GM12878 (cell line): ENCODE measurements around the gene ALDH1A1. TPM values are rescaled to one million over a fixed set of nuclear protein-coding genes. Genes with fewer than 3 reads are reported as not detected.

Experiments
- ATAC-seq: fragments of 200-7000 bp; cut with Tn5 transposase; 3 replicates; pipeline ENCODE4 v1.9.1; 2020; ENCODE audit warnings: mild to moderate bottlenecking, moderate library complexity
- BruUV-seq: library from RNA; stranded (reverse); fragments of 400-500 nt; replicated peaks from 2 replicates; lab custom pipeline; 2021; lab: Mats Ljungman, UMichigan
- CTCF ChIA-PET: fragments of 300-600 bp; sonication (Branson Sonifier 250); formaldehyde crosslinking; extraction: SDS; loops from one replicate; lab custom pipeline; 2021; ENCODE audit warnings: inconsistent platforms; lab: Yijun Ruan, JAX
- POLR2A ChIA-PET: fragments of 350-600 bp; formaldehyde crosslinking; extraction: SDS; loops from one replicate; lab custom pipeline; 2021; ENCODE audit warnings: inconsistent platforms; lab: Charles Lee
- RAD21 ChIA-PET: fragments of 300-600 bp; sonication (Branson Sonifier 250); formaldehyde crosslinking; loops from one replicate; lab custom pipeline; 2023; ENCODE audit warnings: antibody characterized with exemption; ENCODE audit not compliant: unreplicated experiment; lab: Charles Lee
- SMC1A ChIA-PET: fragments of 300-600 bp; sonication (Branson Sonifier 250); formaldehyde crosslinking; loops from one replicate; lab custom pipeline; 2023; ENCODE audit not compliant: unreplicated experiment, uncharacterized antibody; lab: Charles Lee
- DNase-seq: peaks from one replicate; pipeline ENCODE4 v3.0.0-alpha.2; 2011; ENCODE audit warnings: low read depth, low spot score
- FAIRE-seq: peaks from 3 replicates; lab custom pipeline; 2011; peaks lifted over from hg19 to GRCh38; lab: Jason Lieb, UNC
- H2AFZ ChIP-seq: 2 replicates; pipeline ENCODE4 v1.6.0; 2011; ENCODE audit warnings: low read depth, low read length, control low read depth; ENCODE audit not compliant: control insufficient read depth
- H3K27ac ChIP-seq: 2 replicates; pipeline ENCODE4 v1.5.1; 2011; ENCODE audit warnings: control low read depth; ENCODE audit not compliant: control insufficient read depth, insufficient read depth
- H3K27me3 ChIP-seq, 2 experiments: replicated peaks in 1 of 2; 2 replicates each; pipeline versions ENCODE4 v1.6.0 to v1.6.1; 2011; ENCODE audit warnings: low read length in 1 of 2; ENCODE audit not compliant: control insufficient read depth in 2 of 2, insufficient read depth in 2 of 2
- H3K36me3 ChIP-seq, 2 experiments: 2 replicates each; pipeline ENCODE4 v1.5.1; 2011; ENCODE audit warnings: low read length in 1 of 2; ENCODE audit not compliant: control insufficient read depth in 2 of 2, insufficient read depth in 2 of 2
- H3K4me1 ChIP-seq: 2 replicates; pipeline ENCODE4 v1.6.1; 2011; ENCODE audit warnings: mild to moderate bottlenecking, low read length, moderate library complexity, mixed read lengths; ENCODE audit not compliant: control insufficient read depth, insufficient read depth
- H3K4me2 ChIP-seq: 2 replicates; pipeline ENCODE4 v1.6.0; 2011; ENCODE audit warnings: control low read depth; ENCODE audit not compliant: control insufficient read depth, insufficient read depth
- H3K4me3 ChIP-seq: fragments of 200-600 bp; sonication (generic); 2 replicates; pipeline ENCODE4 v1.5.1; 2016
- H3K79me2 ChIP-seq: 2 replicates; pipeline ENCODE4 v1.6.0; 2011; ENCODE audit warnings: low read length; ENCODE audit not compliant: control insufficient read depth, insufficient read depth
- H3K9ac ChIP-seq: 2 replicates; pipeline ENCODE4 v1.8.0; 2011; ENCODE audit warnings: low read length, control low read depth, mixed read lengths; ENCODE audit not compliant: control insufficient read depth, insufficient read depth
- H3K9me3 ChIP-seq: replicated peaks from 3 replicates; pipeline ENCODE4 v1.5.1; 2011; ENCODE audit warnings: mild to moderate bottlenecking, low read length; ENCODE audit not compliant: control insufficient read depth, insufficient read depth
- H4K20me1 ChIP-seq: 2 replicates; pipeline ENCODE4 v1.6.0; 2011; ENCODE audit not compliant: control insufficient read depth, insufficient read depth
- CREB1 ChIP-seq: IDR thresholded peaks from 2 replicates; pipeline ENCODE4 v1.6.1; 2012; ENCODE audit warnings: low read depth, mild to moderate bottlenecking, inconsistent platforms
- KLF5 ChIP-seq: fragments of 450-650 bp; IDR thresholded peaks from 2 replicates; pipeline ENCODE4 v1.6.1; 2014; ENCODE audit warnings: mild to moderate bottlenecking; ENCODE audit not compliant: partially characterized antibody
- LARP7 ChIP-seq: fragments of 450-650 bp; IDR thresholded peaks from 2 replicates; pipeline ENCODE4 v1.6.1; 2017; ENCODE audit warnings: mild to moderate bottlenecking
- NFYA ChIP-seq: IDR thresholded peaks from 2 replicates; pipeline ENCODE4 v1.6.1; 2011; ENCODE audit warnings: low read depth, mild to moderate bottlenecking, low read length, improper control_type of control experiment, borderline replicate concordance
- RAD21 ChIP-seq: IDR thresholded peaks from 2 replicates; pipeline ENCODE4 v1.6.1; 2011; ENCODE audit warnings: mild to moderate bottlenecking, low read depth, low read length, moderate library complexity; ENCODE audit not compliant: insufficient read depth
- RCOR1 ChIP-seq: conservative IDR thresholded peaks from 2 replicates; pipeline ENCODE4 v1.6.1; 2012; ENCODE audit warnings: low read depth, low read length, improper control_type of control experiment
- SPI1 ChIP-seq: IDR thresholded peaks from 2 replicates; pipeline ENCODE4 v1.6.1; 2011; ENCODE audit warnings: low read depth, mild to moderate bottlenecking, low read length, moderate library complexity, borderline replicate concordance; ENCODE audit not compliant: insufficient read depth
- SREBF2 ChIP-seq: IDR thresholded peaks from 2 replicates; pipeline ENCODE4 v1.6.1; 2012; ENCODE audit warnings: mild to moderate bottlenecking, low read length
- SRF ChIP-seq, 2 experiments: IDR thresholded peaks; 2 replicates each; pipeline ENCODE4 v1.6.1; 2011; ENCODE audit warnings: low read depth in 2 of 2, low read length in 2 of 2, mild to moderate bottlenecking in 1 of 2, moderate library complexity in 1 of 2
- WGBS: methylation state at CpG from one replicate; pipeline ENCODE4 v1.1.6; 2016; ENCODE audit warnings: low lambda C conversion rate; ENCODE audit not compliant: insufficient replicate concordance, insufficient coverage; ENCODE audit errors: missing lambda C conversion rate; 5-methylcytosine and 5-hydroxymethylcytosine counted together
- in situ Hi-C: fragments of 300-500 bp; cut with MboI; formaldehyde crosslinking; loops from 9 replicates; pipeline ENCODE4 v1.14.3; 2018; ENCODE audit warnings: mixed read lengths
- intact Hi-C: fragments of 100-400 bp; cut with micrococcal nuclease; formaldehyde crosslinking; loops from one replicate; pipeline ENCODE4 v1.14.2; 2022; ENCODE audit not compliant: unreplicated experiment
- polyA plus RNA-seq, 11 experiments: library from polyadenylated mRNA; depleted of rRNA in 4 of 11; unstranded in 6 of 11; stranded (reverse) in 5 of 11; fragments of >200 nt; fragmentation: Nextera tagmentation in 4 of 11; fragmentation: Illumina TruSeq in 1 of 11; extraction: Ambion mirVana in 4 of 11; extraction: Trizol in 1 of 11; gene quantifications; 1 replicate in 1 of 11; 2 replicates in 10 of 11; pipeline versions ENCODE4 v1.2.1 to v1.2.3, GENCODE V29; 2011 to 2016; ENCODE audit warnings: inconsistent platforms in 2 of 11, missing spikeins in 2 of 11, low read depth in 1 of 11
- total RNA-seq, 4 experiments: library from RNA; depleted of rRNA in 3 of 4; stranded (reverse); fragments of >200 nt in 3 of 4; fragmentation: Illumina TruSeq in 1 of 4; extraction: Trizol in 1 of 4; gene quantifications; 2 replicates each; pipeline versions ENCODE4 v1.2.1 to v1.2.3, GENCODE V29; 2013 to 2021
- TF ChIP-seq, protein P1 (sequence below): fragments of 450-650 bp; IDR thresholded peaks from 2 replicates; pipeline ENCODE4 v1.6.1; 2016; ENCODE audit warnings: mild to moderate bottlenecking
- TF ChIP-seq, protein P2 (sequence below): IDR thresholded peaks from 2 replicates; pipeline ENCODE4 v1.6.1; 2012; ENCODE audit warnings: mild to moderate bottlenecking, low read depth, low read length
- TF ChIP-seq, protein P3 (sequence below): fragments of 450-650 bp; IDR thresholded peaks from 2 replicates; pipeline ENCODE4 v1.6.1; 2017; ENCODE audit warnings: low read depth, mild to moderate bottlenecking, moderate library complexity

ALDH1A1 gene
- total and polyA plus RNA-seq, 10 of the 15 experiments (the other 5 are each of a cell fraction or from before 2014, with no cell fraction given): 0.03 to 0.54 TPM; not detected in 8

DNA sequence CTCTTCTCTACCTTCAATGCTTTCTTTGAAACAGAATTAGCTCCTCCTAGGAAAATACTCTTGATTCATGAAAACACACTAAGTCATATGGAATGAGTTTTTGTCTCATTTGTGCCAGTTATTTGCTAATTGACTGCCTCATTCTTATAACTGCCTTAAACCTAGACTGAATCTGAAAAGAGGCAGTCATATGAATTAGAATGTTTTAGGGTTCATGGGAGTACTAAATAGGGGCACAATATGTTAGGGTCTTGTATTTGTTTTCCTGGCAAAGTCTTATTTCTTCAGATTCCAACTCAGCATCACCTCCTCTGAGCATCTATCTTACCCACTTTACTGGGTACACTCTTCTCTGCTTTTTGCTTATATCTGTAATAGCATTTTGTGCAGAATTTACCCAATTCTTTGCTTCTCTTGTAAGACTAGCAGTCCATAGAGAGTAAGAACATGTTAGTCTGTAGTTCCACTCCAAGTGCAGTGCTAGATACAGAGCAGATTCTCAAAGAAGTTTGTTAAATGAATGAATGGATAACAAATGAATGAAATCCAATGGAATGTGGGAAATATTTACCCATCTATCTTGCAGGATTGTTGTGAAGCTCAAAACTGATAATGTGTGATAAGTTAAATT lies 43.9 kb upstream of the ALDH1A1 start (continued):
- TF ChIP-seq, protein P1, sequence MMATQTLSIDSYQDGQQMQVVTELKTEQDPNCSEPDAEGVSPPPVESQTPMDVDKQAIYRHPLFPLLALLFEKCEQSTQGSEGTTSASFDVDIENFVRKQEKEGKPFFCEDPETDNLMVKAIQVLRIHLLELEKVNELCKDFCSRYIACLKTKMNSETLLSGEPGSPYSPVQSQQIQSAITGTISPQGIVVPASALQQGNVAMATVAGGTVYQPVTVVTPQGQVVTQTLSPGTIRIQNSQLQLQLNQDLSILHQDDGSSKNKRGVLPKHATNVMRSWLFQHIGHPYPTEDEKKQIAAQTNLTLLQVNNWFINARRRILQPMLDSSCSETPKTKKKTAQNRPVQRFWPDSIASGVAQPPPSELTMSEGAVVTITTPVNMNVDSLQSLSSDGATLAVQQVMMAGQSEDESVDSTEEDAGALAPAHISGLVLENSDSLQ: no peak
- TF ChIP-seq, protein P2, sequence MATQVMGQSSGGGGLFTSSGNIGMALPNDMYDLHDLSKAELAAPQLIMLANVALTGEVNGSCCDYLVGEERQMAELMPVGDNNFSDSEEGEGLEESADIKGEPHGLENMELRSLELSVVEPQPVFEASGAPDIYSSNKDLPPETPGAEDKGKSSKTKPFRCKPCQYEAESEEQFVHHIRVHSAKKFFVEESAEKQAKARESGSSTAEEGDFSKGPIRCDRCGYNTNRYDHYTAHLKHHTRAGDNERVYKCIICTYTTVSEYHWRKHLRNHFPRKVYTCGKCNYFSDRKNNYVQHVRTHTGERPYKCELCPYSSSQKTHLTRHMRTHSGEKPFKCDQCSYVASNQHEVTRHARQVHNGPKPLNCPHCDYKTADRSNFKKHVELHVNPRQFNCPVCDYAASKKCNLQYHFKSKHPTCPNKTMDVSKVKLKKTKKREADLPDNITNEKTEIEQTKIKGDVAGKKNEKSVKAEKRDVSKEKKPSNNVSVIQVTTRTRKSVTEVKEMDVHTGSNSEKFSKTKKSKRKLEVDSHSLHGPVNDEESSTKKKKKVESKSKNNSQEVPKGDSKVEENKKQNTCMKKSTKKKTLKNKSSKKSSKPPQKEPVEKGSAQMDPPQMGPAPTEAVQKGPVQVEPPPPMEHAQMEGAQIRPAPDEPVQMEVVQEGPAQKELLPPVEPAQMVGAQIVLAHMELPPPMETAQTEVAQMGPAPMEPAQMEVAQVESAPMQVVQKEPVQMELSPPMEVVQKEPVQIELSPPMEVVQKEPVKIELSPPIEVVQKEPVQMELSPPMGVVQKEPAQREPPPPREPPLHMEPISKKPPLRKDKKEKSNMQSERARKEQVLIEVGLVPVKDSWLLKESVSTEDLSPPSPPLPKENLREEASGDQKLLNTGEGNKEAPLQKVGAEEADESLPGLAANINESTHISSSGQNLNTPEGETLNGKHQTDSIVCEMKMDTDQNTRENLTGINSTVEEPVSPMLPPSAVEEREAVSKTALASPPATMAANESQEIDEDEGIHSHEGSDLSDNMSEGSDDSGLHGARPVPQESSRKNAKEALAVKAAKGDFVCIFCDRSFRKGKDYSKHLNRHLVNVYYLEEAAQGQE: no peak
- TF ChIP-seq, all 136 proteins: peak for 0

DNA sequence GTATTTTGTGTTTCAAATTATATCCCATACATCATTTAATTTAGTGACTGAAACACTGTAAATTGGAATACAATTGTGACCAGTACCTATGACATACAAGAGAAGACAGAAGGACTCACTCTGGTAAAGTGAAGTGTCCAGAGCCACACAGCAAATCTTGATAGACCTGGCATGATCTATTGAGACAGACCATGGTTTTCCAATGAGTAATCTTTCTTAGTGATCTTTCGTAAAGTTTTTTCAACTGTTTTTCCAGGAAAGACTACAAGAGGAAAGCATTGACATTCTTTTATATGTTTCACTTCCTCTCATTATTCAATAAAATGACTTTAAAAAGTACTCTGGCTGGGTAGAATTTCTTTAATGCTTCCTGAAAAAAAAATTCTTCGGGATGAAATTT lies 43.3 kb upstream of the ALDH1A1 start:
- CTCF ChIA-PET: no interaction called here

More for the DNA sequence above, 43.3 kb upstream of the ALDH1A1 start:
- Histone ChIP-seq H3K27ac (no peak overlapping the region), H3K79me2 (no peaks in the 10 kb centered on the region), H3K9ac (no peak overlapping the region), H3K4me2 (no peak overlapping the region), H3K4me3 (no peak overlapping the region), H3K27me3 (peaks cover 0 to 3% of the 10 kb centered on the region in 2 experiments; a peak in 1 of 4 replicates), H4K20me1 (no peaks in the 10 kb centered on the region), H3K9me3 (no peaks in the 10 kb centered on the region), H3K4me1 (no peaks in the 10 kb centered on the region), H2AFZ (no peak overlapping the region), H3K36me3 (no peaks in the 10 kb centered on the region)
- intact Hi-C loops: no loop called here
- ChIA-PET SMC1A (no interaction called here), POLR2A (no interaction called here), RAD21 (no interaction called here)
- DNase-seq: no peak
- no TSS peak for BruUV-seq
- 19% methylated on average over 2 of the region's 2 CpGs for WGBS
- TF ChIP-seq RAD21 (no peak), RCOR1 (no peak), LARP7 (no peak), SRF (IDR thresholded peaks at IDR 0.05; ENCODE audit: low read depth in 2 of 2, low read length in 2 of 2) (no peak), SPI1 (no peak), KLF5 (no peak), CREB1 (no peak), SREBF2 (no peak), NFYA (no peak)
- TF ChIP-seq, protein P3, sequence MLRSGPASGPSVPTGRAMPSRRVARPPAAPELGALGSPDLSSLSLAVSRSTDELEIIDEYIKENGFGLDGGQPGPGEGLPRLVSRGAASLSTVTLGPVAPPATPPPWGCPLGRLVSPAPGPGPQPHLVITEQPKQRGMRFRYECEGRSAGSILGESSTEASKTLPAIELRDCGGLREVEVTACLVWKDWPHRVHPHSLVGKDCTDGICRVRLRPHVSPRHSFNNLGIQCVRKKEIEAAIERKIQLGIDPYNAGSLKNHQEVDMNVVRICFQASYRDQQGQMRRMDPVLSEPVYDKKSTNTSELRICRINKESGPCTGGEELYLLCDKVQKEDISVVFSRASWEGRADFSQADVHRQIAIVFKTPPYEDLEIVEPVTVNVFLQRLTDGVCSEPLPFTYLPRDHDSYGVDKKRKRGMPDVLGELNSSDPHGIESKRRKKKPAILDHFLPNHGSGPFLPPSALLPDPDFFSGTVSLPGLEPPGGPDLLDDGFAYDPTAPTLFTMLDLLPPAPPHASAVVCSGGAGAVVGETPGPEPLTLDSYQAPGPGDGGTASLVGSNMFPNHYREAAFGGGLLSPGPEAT: no peak
- ATAC-seq: no peak
- in situ Hi-C loops: no loop called here
- no peak for FAIRE-seq
